HepG2 (cell line): ENCODE data around the gene HRC. TPM values are rescaled to one million over a fixed set of nuclear protein-coding genes. Genes with fewer than 3 reads are reported as not detected.

ENCODE experiments used
- ATAC-seq: fragments of 200-7000 bp; cut with Tn5 transposase; 3 replicates; pipeline ENCODE4 v1.9.1; 2020; ENCODE audit warnings: mild to moderate bottlenecking, moderate library complexity
- BruUV-seq: library from RNA; stranded (reverse); fragments of 400-500 nt; replicated peaks from 2 replicates; lab custom pipeline; 2021; lab: Mats Ljungman, UMichigan
- CTCF ChIA-PET: fragments of 300-600 bp; formaldehyde crosslinking; extraction: SDS; loops from one replicate; lab custom pipeline; 2021; ENCODE audit warnings: low total read pairs, inconsistent platforms, low intra/inter-chr PET ratio; lab: Yijun Ruan, JAX
- POLR2A ChIA-PET: fragments of 350-600 bp; sonication (Branson Sonifier 250); formaldehyde crosslinking; loops from one replicate; lab custom pipeline; 2020; ENCODE audit warnings: antibody characterized with exemption, inconsistent platforms; lab: Yijun Ruan, JAX
- DNase-seq: peaks from one replicate; pipeline ENCODE4 v3.0.0-alpha.2; 2015; ENCODE audit warnings: low spot score
- FAIRE-seq: peaks from 3 replicates; lab custom pipeline; 2011; peaks lifted over from hg19 to GRCh38; lab: Jason Lieb, UNC
- H2AFZ ChIP-seq: one replicate; pipeline ENCODE4 v1.6.1; 2011; ENCODE audit warnings: low read length, inconsistent platforms
- H3K27ac ChIP-seq: fragments of 300-600 bp; 3 replicates; pipeline ENCODE4 v1.8.0; 2011; ENCODE audit warnings: mixed run types, mild to moderate bottlenecking, mixed read lengths, low read length, inconsistent platforms; ENCODE audit not compliant: insufficient read depth; ENCODE audit errors: extremely low read length
- H3K27me3 ChIP-seq, 2 experiments: fragments of 200-600 bp in 1 of 2; 2 replicates in 1 of 2; 3 replicates in 1 of 2; pipeline versions ENCODE4 v1.6.0 to v1.8.0; 2011; ENCODE audit warnings: low read length in 2 of 2, mild to moderate bottlenecking in 2 of 2, moderate library complexity in 2 of 2, inconsistent platforms in 1 of 2; ENCODE audit not compliant: insufficient read depth in 2 of 2, control insufficient read depth in 1 of 2
- H3K36me3 ChIP-seq, 2 experiments: fragments of 200-600 bp in 1 of 2; replicated peaks in 1 of 2; 2 replicates in 1 of 2; 3 replicates in 1 of 2; pipeline versions ENCODE4 v1.5.1 to v1.8.0; 2011; ENCODE audit warnings: low read length in 2 of 2, inconsistent platforms in 1 of 2; ENCODE audit not compliant: insufficient read depth in 2 of 2, control insufficient read depth in 1 of 2
- H3K4me1 ChIP-seq: 2 replicates; pipeline ENCODE4 v1.5.1; 2012; ENCODE audit warnings: low read length, inconsistent platforms; ENCODE audit not compliant: insufficient read depth
- H3K4me2 ChIP-seq: 2 replicates; pipeline ENCODE4 v1.6.0; 2011; ENCODE audit warnings: low read depth, low read length, inconsistent platforms
- H3K4me3 ChIP-seq, 3 experiments: fragments of 200-600 bp in 1 of 3; sonication (generic), shearing (Covaris generic) in 1 of 3; replicated peaks in 1 of 3; 2 replicates each; pipeline ENCODE4 v1.5.1; 2011 to 2016; ENCODE audit warnings: low read length in 3 of 3, inconsistent platforms in 2 of 3, low read depth in 2 of 3, mild to moderate bottlenecking in 2 of 3, control low read depth in 1 of 3, mixed read lengths in 1 of 3; ENCODE audit not compliant: insufficient read depth in 1 of 3
- H3K79me2 ChIP-seq: one replicate; pipeline ENCODE4 v1.6.1; 2011; ENCODE audit warnings: low read length, inconsistent platforms; ENCODE audit not compliant: insufficient read depth
- H3K9ac ChIP-seq: 2 replicates; pipeline ENCODE4 v1.6.0; 2011; ENCODE audit warnings: mild to moderate bottlenecking, low read depth, low read length, inconsistent platforms; ENCODE audit not compliant: insufficient read depth
- H3K9me3 ChIP-seq: 2 replicates; pipeline ENCODE4 v1.5.1; 2012; ENCODE audit warnings: mild to moderate bottlenecking, low read length
- H4K20me1 ChIP-seq: 2 replicates; pipeline ENCODE4 v1.6.0; 2011; ENCODE audit warnings: inconsistent platforms, mild to moderate bottlenecking, low read length, moderate library complexity; ENCODE audit not compliant: insufficient read depth
- HDAC6 ChIP-seq: fragments of 200-600 bp; sonication (generic); IDR thresholded peaks from 2 replicates; pipeline ENCODE4 v1.7.0; 2017; ENCODE audit warnings: mild to moderate bottlenecking, antibody characterized with exemption, low read length, low read depth
- HOXA3 ChIP-seq: sonication (generic); formaldehyde crosslinking; IDR thresholded peaks from 2 replicates; pipeline ENCODE4 v1.5.0; 2020; ENCODE audit warnings: missing genetic modification reagents
- ISX ChIP-seq: sonication (generic); formaldehyde crosslinking; conservative IDR thresholded peaks from 2 replicates; pipeline ENCODE4 v1.5.0; 2020; ENCODE audit warnings: missing genetic modification reagents
- SMAD3 ChIP-seq: sonication (generic); formaldehyde crosslinking; IDR thresholded peaks from 2 replicates; pipeline ENCODE4 v1.4.0; 2020; ENCODE audit warnings: missing genetic modification reagents
- SNRNP70 ChIP-seq: fragments of 200-400 bp; formaldehyde crosslinking; IDR thresholded peaks from 2 replicates; pipeline ENCODE4 v1.6.1; 2017; ENCODE audit warnings: mild to moderate bottlenecking, low read depth, low read length, moderate library complexity
- ZNF772 ChIP-seq: sonication (generic); formaldehyde crosslinking; IDR thresholded peaks from 2 replicates; pipeline ENCODE4 v1.5.0; 2020; ENCODE audit warnings: mild to moderate bottlenecking, missing genetic modification reagents
- WGBS: methylation state at CpG from one replicate; pipeline ENCODE4 v1.1.6; 2017; ENCODE audit warnings: low lambda C conversion rate; 5-methylcytosine and 5-hydroxymethylcytosine counted together
- in situ Hi-C: cut with HindIII; loops from 2 replicates; pipeline ENCODE4 v1.10.0; 2017; ENCODE audit warnings: low pct_unique_long_range_greater_than_20kb; ENCODE audit not compliant: extremely low pct_ligation_motif_present
- intact Hi-C: fragments of 100-400 bp; cut with micrococcal nuclease; formaldehyde crosslinking; loops from one replicate; pipeline ENCODE4 v1.10.0; 2022; ENCODE audit not compliant: unreplicated experiment
- polyA plus RNA-seq, 8 experiments: library from polyadenylated mRNA; depleted of rRNA in 3 of 8; stranded (reverse) in 7 of 8; unstranded in 1 of 8; fragments of >200 nt; fragmentation: Illumina TruSeq in 4 of 8; extraction: Trizol in 4 of 8; gene quantifications; 2 replicates each; pipeline versions ENCODE4 v1.2.1 to v1.2.3, GENCODE V29; 2011 to 2016; ENCODE audit warnings: low read depth in 4 of 8, missing spikeins in 1 of 8, mixed read lengths in 1 of 8; ENCODE audit not compliant: insufficient read depth in 1 of 8
- total RNA-seq, 5 experiments: library from RNA; depleted of rRNA; stranded (reverse); fragments of >200 nt; fragmentation: Illumina TruSeq; extraction: Trizol; gene quantifications; 2 replicates each; pipeline ENCODE4 v1.2.3, GENCODE V29; 2016; ENCODE audit warnings: low read depth in 1 of 5
- TF ChIP-seq, protein P1 (sequence below): sonication (generic); formaldehyde crosslinking; IDR thresholded peaks from 2 replicates; pipeline ENCODE4 v1.4.0; 2020; ENCODE audit warnings: mild to moderate bottlenecking, missing genetic modification reagents
- TF ChIP-seq, protein P2 (sequence below): sonication (generic); formaldehyde crosslinking; IDR thresholded peaks from 2 replicates; pipeline ENCODE4 v1.4.0; 2020; ENCODE audit warnings: mild to moderate bottlenecking, missing genetic modification reagents

Gene HRC
- total and polyA plus RNA-seq, 2 of the 13 experiments (the other 11 are each of a cell fraction or from before 2014, with no cell fraction given) = 3.6 to 15.4 TPM

DNA sequence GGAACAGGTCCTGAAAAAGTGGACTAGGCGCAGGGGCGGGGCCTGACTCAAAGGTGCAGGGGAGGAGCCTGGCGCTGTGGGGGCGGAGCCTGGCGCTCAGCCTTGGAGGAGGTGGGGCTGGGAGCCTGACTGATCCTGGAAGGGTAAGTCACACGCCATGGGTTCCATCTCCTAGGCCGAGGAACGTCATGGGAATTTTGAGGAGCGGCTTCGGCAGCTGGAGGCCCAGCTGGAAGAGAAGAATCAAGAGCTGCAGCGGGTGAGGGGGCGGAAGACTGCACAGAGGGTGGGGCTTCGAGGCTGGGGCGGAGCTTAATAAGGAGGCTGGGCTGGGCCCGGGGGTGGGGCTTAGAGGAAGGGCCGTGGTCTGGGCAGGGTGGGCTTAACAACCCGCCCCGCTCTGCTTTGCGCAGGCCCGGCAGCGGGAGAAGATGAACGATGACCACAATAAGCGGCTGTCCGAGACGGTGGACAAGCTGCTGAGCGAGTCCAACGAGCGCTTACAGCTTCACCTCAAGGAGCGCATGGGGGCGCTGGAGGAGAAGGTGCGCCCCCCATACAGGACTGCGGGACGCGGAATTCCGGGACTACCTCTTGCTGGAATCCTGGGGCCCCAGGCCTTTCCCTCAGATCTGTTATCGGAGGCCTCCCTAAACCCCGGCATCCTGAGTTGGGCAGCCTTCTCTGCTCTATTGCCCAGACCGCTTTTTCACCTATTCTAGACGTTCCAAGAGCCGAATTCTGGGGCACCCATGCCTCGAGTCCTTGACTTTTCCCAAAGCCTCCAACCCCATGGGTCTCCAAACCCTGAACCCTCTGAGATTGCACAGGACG is 21.4 kb downstream of the HRC start:
- Histone ChIP-seq H3K79me2 (no peaks in the 10 kb centered on the region), H3K9ac (no peak overlapping the region), H3K36me3 (peaks cover 3 to 5% of the 10 kb centered on the region in 2 experiments; a peak in 3 of 5 replicates), H4K20me1 (no peaks in the 10 kb centered on the region), H2AFZ (no peak overlapping the region), H3K9me3 (no peaks in the 10 kb centered on the region), H3K4me1 (peaks cover 9% of the 10 kb centered on the region), H3K4me2 (no peak overlapping the region), H3K27me3 (no peaks in the 10 kb centered on the region), H3K27ac (no peak overlapping the region), H3K4me3 (no peak overlapping the region)
- intact Hi-C loops = no loop called here
- ATAC-seq (no peak), FAIRE-seq (no peak), DNase-seq (no peak)
- CTCF ChIA-PET = no interaction called here
- in situ Hi-C loops = no loop called here
- no TSS peak for BruUV-seq
- 96% methylated on average over 42 of the region's 42 CpGs for WGBS
- TF ChIP-seq SNRNP70 (no peak), ZNF772 (CRISPR knock-in tag) (no peak), ISX (CRISPR knock-in tag) (no peak), HDAC6 (no peak), HOXA3 (CRISPR knock-in tag) (no peak), SMAD3 (CRISPR knock-in tag) (no peak)
- TF ChIP-seq, protein P1, sequence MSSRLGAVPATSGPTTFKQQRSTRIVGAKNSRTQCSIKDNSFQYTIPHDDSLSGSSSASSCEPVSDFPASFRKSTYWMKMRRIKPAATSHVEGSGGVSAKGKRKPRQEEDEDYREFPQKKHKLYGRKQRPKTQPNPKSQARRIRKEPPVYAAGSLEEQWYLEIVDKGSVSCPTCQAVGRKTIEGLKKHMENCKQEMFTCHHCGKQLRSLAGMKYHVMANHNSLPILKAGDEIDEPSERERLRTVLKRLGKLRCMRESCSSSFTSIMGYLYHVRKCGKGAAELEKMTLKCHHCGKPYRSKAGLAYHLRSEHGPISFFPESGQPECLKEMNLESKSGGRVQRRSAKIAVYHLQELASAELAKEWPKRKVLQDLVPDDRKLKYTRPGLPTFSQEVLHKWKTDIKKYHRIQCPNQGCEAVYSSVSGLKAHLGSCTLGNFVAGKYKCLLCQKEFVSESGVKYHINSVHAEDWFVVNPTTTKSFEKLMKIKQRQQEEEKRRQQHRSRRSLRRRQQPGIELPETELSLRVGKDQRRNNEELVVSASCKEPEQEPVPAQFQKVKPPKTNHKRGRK (CRISPR knock-in tag) = no peak
- TF ChIP-seq, protein P2, sequence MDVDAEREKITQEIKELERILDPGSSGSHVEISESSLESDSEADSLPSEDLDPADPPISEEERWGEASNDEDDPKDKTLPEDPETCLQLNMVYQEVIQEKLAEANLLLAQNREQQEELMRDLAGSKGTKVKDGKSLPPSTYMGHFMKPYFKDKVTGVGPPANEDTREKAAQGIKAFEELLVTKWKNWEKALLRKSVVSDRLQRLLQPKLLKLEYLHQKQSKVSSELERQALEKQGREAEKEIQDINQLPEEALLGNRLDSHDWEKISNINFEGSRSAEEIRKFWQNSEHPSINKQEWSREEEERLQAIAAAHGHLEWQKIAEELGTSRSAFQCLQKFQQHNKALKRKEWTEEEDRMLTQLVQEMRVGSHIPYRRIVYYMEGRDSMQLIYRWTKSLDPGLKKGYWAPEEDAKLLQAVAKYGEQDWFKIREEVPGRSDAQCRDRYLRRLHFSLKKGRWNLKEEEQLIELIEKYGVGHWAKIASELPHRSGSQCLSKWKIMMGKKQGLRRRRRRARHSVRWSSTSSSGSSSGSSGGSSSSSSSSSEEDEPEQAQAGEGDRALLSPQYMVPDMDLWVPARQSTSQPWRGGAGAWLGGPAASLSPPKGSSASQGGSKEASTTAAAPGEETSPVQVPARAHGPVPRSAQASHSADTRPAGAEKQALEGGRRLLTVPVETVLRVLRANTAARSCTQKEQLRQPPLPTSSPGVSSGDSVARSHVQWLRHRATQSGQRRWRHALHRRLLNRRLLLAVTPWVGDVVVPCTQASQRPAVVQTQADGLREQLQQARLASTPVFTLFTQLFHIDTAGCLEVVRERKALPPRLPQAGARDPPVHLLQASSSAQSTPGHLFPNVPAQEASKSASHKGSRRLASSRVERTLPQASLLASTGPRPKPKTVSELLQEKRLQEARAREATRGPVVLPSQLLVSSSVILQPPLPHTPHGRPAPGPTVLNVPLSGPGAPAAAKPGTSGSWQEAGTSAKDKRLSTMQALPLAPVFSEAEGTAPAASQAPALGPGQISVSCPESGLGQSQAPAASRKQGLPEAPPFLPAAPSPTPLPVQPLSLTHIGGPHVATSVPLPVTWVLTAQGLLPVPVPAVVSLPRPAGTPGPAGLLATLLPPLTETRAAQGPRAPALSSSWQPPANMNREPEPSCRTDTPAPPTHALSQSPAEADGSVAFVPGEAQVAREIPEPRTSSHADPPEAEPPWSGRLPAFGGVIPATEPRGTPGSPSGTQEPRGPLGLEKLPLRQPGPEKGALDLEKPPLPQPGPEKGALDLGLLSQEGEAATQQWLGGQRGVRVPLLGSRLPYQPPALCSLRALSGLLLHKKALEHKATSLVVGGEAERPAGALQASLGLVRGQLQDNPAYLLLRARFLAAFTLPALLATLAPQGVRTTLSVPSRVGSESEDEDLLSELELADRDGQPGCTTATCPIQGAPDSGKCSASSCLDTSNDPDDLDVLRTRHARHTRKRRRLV (CRISPR knock-in tag) = no peak
- POLR2A ChIA-PET = no interaction called here
